PC-9 (cell line): ENCODE data around the gene KLF4.

Experiments used
- CTCF ChIP-seq: fragments of 200-600 bp; sonication (generic); conservative IDR thresholded peaks from 2 replicates; pipeline ENCODE4 v1.6.1; 2017; ENCODE audit warnings: mixed run types, antibody characterized with exemption, mild to moderate bottlenecking, moderate library complexity
- EZH2 ChIP-seq: fragments of 200-600 bp; sonication (generic); IDR thresholded peaks from 2 replicates; pipeline ENCODE4 v1.8.0; 2017; ENCODE audit warnings: antibody characterized with exemption, low read depth

- no peak for TF ChIP-seq CTCF
- TF ChIP-seq EZH2, result no peak
Measured at GRCh38 chr9:107485458-107486043, 4.0 kb downstream of the KLF4 start.
